NCI-H2196 (cell line): ENCODE data around the gene NKX3-2.
"Not testable (repeated sequence)": the region's sequence is repeated elsewhere in the genome, so short reads cannot be mapped to it uniquely, and the experiment has no call there.

Source experiments
- DNase-seq: peaks from one replicate; lab custom pipeline; 2025; ENCODE audit not compliant: unreplicated experiment; lab: John Stamatoyannopoulos, UW

NKX3-2 gene

DNA sequence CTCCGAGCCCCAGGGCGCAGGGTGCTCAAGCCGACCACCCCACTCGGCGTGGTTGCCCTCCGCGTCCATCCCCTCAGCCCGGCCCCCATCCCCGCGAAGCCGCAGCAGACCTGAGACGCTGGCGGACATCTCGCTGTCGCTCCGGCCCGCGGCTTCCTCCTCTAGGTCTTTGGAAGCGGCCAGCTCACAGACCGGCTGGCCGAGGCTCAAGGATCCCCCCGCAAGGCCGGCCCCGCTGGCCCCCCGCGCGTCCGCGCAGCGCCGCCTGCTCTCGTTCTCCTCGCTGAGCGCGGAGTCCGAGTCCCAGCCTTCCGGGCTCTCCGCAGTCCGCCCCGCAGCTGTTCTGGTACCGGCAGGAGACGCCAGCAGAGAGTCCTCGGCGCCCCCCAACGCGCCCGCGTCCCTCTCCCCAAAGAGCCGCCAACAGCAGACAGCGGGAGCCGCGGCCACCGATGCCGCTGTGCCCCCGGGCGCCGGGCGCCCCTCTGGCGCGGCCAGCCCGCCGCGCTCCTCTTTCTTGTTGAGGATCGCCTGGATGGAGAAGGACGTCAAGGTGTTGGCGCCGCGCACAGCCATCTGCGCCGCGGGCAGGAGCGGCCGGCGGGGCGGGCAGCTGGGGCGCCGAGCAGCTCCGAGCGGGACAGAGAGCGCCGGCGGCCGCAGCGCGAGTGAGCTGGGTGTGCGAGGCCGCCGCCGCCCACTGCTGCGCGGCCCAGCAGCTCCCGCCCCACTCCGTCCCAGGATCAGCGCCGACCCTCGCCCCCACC lies at the start of gene NKX3-2:
NKX3-2 (minus strand) TSS at position 670 of the 767 bp plus-strand sequence; CDS start at position 576, 94 bp downstream.
- peak; percentile 16 for DNase-seq

GRCh38 chr4:13592220-13592619 lies 47.9 kb upstream of the NKX3-2 start:
- no peak for DNase-seq

DNA sequence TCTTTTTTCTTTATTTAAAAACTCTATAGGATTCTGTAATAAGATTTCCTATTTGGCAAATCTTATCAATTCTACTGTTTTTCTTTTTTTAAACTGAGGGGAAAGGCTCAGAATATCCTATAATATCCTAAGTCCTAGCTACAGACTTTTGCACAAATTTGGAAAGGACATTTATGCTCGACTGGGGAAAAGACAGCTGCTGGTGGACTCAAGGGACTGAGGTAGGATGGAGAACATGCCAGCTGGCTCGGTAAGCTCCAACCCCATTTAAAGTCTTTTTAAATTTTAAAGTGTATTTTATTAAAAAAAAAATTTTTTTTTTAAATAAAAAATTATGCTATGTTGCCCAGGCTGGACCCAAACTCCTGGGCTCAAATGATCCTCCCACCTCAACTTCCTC lies 46.5 kb upstream of the NKX3-2 start:
- no peak for DNase-seq

GRCh38 chr4:13588954-13589353 lies 44.6 kb upstream of the NKX3-2 start:
- DNase-seq, result no peak

- DNase-seq, result no peak
Measured at GRCh38 chr4:13584481-13584880, 40.2 kb upstream of the NKX3-2 start.

GRCh38 chr4:13580036-13580435 lies 35.7 kb upstream of the NKX3-2 start:
- DNase-seq, result no peak

- DNase-seq, result no peak
Measured at GRCh38 chr4:13577660-13578059, 33.4 kb upstream of the NKX3-2 start.

DNA sequence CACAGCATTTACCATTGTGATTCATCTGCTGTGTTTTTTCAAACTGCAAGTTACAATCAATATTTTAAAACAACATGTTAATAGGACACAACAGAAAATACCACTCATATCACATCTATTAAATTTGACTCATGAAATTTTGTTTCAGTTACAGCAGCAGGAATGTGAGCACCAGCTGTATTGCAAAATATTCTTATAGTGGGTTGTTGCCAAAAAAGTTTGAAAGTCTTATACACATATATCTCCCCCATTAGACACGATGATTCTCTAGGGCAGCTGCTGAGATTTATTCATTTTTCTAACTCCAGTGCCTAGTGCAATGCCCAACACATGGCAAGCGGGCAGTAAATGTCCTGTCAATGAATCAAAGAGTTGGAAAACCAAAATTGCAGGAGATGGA lies 26.6 kb upstream of the NKX3-2 start:
- DNase-seq, result no peak

DNA sequence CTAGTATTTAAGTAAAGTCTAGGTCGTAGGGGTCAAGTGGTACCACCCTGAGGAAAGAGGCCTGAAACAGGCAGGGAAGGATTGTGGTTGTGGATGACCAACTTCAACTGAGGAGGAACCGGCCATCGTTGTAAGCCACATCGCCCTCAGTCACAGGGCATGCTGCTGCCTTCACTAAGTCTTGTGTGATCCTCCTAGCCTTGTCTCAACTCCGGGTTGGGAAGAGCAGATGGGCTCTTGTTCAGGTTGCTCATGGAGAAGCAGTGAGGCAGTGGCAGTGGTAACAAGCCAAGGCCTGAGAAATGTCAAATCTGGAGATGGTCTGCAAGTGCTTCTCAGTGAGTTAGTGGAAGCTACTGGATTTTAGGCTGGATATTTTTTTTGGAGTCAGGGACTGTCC lies 22.8 kb upstream of the NKX3-2 start:
- no peak for DNase-seq

DNA sequence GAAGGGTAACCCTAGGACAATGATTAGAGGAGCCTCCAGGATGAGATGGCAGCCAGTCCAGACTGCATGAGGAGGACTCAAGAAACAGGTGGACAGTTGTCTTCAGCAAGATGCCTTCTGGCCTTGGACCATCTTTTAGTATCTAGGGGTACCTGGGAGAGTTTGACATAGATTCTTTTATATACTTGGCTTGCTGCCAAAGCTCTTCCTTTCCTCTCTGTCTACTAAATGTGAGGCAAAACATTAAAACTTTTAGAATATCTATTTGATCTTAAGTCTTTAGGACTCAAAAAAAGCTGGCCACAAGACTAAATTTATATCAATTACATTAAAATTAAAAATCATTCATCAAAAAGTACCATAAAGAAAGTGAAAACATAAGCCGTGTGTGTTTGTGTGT lies 18.6 kb upstream of the NKX3-2 start:
- DNase-seq, result no peak

DNA sequence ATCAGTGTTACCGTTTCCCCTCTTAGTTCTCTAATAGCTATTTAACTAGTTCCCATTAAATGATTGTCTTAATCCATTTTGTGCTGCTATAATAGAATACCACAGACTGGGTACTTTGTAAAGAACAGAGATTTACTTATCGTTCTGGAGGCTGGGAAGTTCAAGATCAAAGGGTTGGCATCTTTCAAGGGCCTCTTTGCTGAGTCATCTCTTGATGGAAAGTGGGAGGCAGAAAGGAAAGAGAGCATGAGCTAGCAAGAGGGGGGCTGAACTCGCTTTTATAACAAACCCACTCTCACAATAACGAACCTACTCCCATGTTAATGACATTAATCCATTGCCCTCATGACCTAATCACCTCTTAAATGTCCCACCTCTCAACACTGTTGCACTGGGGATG lies 17.4 kb upstream of the NKX3-2 start:
- DNase-seq, result no peak

DNA sequence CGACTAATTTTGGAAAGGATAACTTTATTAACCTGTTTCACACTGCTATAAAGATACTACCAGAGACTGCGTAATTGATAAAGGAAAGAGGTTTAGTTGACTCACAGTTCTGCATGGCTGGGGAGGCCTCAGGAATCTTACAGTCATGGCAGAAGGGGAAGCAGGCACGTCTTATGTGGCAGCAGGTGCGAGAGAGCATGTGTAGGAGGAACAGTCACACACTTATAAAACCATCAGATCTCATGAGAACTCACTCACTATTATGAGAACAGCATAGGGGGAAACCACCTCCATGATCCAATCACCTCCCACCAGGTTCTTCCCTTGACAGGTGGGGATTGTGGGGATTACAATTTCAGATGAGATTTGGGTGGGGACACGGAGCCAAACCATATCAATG lies 15.8 kb upstream of the NKX3-2 start:
- not testable (repeated sequence) for DNase-seq

DNA sequence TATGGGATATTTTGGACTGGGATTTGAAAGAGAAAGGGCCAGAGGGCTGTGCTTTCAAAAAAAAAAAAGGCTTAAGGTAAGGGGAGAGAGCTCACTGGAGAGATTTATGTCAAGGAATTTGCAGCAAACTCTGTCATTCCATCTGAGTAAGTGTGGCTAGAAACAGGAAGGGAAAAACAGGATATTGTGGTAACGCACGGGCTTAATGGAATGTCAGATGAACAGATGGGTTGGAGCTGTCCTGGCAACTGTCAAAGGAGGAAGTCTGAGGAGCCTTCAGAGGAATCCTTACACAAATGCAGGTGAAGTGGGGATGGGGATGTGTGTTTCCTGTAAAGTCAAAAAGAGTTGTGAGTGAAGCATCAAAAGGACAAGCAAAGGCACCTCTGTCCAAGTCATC lies 15.1 kb upstream of the NKX3-2 start:
- no peak for DNase-seq

- no peak for DNase-seq
Measured at GRCh38 chr4:13558881-13559280, 14.6 kb upstream of the NKX3-2 start.

- DNase-seq, result no peak
Measured at GRCh38 chr4:13555325-13555724, 11.0 kb upstream of the NKX3-2 start.

- DNase-seq, result no peak
Measured at GRCh38 chr4:13553081-13553480, 8.8 kb upstream of the NKX3-2 start.

DNA sequence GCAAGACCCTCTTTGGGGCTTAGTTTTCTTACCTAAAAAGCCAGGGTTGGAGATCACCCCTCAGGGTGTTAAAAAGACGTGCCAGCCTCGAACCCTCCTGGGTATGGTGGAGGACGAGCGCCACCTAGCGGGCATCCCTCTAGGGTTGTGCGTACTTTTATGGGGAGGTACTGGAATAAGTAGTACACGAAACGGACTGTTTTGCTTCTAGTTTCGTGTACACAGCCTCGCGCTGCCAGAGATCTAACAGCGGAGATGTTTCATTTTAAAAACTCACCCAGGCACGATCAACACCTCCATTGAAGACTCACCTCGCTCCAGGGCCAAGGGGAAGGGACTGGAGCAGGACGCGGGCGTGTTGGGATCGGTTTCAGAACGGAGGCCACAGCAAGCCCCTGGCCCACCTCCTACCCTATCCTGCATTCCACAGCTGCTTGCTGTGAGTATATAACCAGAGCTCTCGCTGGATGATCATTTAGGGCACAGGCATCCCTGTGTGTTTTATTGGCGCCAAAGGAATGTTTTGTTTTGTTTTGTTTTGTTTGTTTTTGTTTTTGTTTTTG lies 4.8 kb upstream of the NKX3-2 start:
- peak; percentile 86 for DNase-seq

- DNase-seq, result peak; percentile 59
Measured at GRCh38 chr4:13548059-13548983, 4.0 kb upstream of the NKX3-2 start.

- DNase-seq, result peak; percentile 69
Measured at GRCh38 chr4:13547485-13548041, 3.3 kb upstream of the NKX3-2 start.

GRCh38 chr4:13546941-13547484 lies 2.7 kb upstream of the NKX3-2 start:
- peak; percentile 21 for DNase-seq
